K562 (cell line): ENCODE results near the gene PRR7. TPM values are rescaled to one million over a fixed set of nuclear protein-coding genes. Genes with fewer than 3 reads are reported as not detected.
A peak's percentile ranks its signal among the peaks of the same experiment; 100 is the strongest.

Source experiments
- MYC ChIP-seq, 2 experiments: fragments of 250-450 bp in 1 of 2; sonication (Bioruptor Pico) in 1 of 2; IDR thresholded peaks; 2 replicates each; pipeline versions ENCODE4 v1.5.1 to v1.6.1; 2012 to 2021; ENCODE audit warnings: low read depth in 2 of 2, borderline replicate concordance in 1 of 2, improper control_type of control experiment in 1 of 2, low read length in 1 of 2, mild to moderate bottlenecking in 1 of 2, moderate library complexity in 1 of 2
- NFIC ChIP-seq: fragments of 450-650 bp; IDR thresholded peaks from 2 replicates; pipeline ENCODE4 v1.6.1; 2017; ENCODE audit warnings: mild to moderate bottlenecking, inconsistent platforms
- ZNF124 ChIP-seq: sonication (generic); formaldehyde crosslinking; IDR thresholded peaks from 2 replicates; pipeline ENCODE4 v1.8.1; 2022; ENCODE audit warnings: missing genetic modification reagents
- ZNF583 ChIP-seq: fragments of 250-450 bp; sonication (Bioruptor Pico); IDR thresholded peaks from 2 replicates; pipeline ENCODE4 v1.4.0; 2020
- polyA plus RNA-seq, 8 experiments: library from polyadenylated mRNA; depleted of rRNA in 4 of 8; stranded (reverse) in 5 of 8; unstranded in 3 of 8; fragments of >200 nt; fragmentation: Nextera tagmentation in 2 of 8; fragmentation: Illumina TruSeq in 1 of 8; extraction: Ambion mirVana in 2 of 8; extraction: Trizol in 1 of 8; gene quantifications; 2 replicates each; pipeline versions ENCODE4 v1.2.1 to v1.2.3, GENCODE V29; 2011 to 2014; ENCODE audit warnings: inconsistent platforms in 1 of 8, missing spikeins in 1 of 8
- total RNA-seq, 7 experiments: library from RNA; depleted of rRNA in 6 of 7; stranded (reverse); fragments of >200 nt in 6 of 7; fragmentation: Illumina TruSeq in 2 of 7; extraction: Trizol in 2 of 7; gene quantifications; 2 replicates each; pipeline versions ENCODE4 v1.2.1 to v1.2.3, GENCODE V29; 2011 to 2021; ENCODE audit warnings: low replicate concordance in 1 of 7
- TF ChIP-seq, protein P1 (sequence below): IDR thresholded peaks from 3 replicates; pipeline ENCODE4 v1.6.1; 2011; ENCODE audit warnings: borderline replicate concordance, mild to moderate bottlenecking, moderate library complexity; ENCODE audit not compliant: insufficient read length; ENCODE audit errors: extremely low read depth
- TF ChIP-seq, protein P2 (sequence below): sonication (generic); formaldehyde crosslinking; IDR thresholded peaks from 2 replicates; pipeline ENCODE4 v1.8.0; 2022; ENCODE audit warnings: mild to moderate bottlenecking, missing genetic modification reagents
- TF ChIP-seq, protein P3 (sequence below): fragments of 200-800 bp; sonication (Bioruptor generic); IDR thresholded peaks from 2 replicates; pipeline ENCODE4 v1.6.1; 2016; ENCODE audit warnings: missing genetic modification characterization, missing compliant biosample characterization
- TF ChIP-seq, protein P4 (sequence below), 2 experiments: fragments of 450-650 bp; conservative IDR thresholded peaks; 2 replicates each; pipeline ENCODE4 v1.6.1; 2017; ENCODE audit warnings: mild to moderate bottlenecking in 2 of 2, moderate library complexity in 2 of 2
- TF ChIP-seq, protein P5 (sequence below): fragments of 450-650 bp; IDR thresholded peaks from 2 replicates; pipeline ENCODE4 v1.6.1; 2016; ENCODE audit warnings: borderline replicate concordance
- TF ChIP-seq, protein P6 (sequence below): fragments of 250-450 bp; sonication (Bioruptor Pico); IDR thresholded peaks from 2 replicates; pipeline ENCODE4 v1.9.0; 2021; ENCODE audit warnings: mild to moderate bottlenecking, inconsistent platforms

Gene PRR7
- total and polyA plus RNA-seq, 9 of the 15 experiments (the other 6 are each of a cell fraction or from before 2014, with no cell fraction given) = 0.80 to 11.3 (median 10.4) TPM; not detected in 4

DNA sequence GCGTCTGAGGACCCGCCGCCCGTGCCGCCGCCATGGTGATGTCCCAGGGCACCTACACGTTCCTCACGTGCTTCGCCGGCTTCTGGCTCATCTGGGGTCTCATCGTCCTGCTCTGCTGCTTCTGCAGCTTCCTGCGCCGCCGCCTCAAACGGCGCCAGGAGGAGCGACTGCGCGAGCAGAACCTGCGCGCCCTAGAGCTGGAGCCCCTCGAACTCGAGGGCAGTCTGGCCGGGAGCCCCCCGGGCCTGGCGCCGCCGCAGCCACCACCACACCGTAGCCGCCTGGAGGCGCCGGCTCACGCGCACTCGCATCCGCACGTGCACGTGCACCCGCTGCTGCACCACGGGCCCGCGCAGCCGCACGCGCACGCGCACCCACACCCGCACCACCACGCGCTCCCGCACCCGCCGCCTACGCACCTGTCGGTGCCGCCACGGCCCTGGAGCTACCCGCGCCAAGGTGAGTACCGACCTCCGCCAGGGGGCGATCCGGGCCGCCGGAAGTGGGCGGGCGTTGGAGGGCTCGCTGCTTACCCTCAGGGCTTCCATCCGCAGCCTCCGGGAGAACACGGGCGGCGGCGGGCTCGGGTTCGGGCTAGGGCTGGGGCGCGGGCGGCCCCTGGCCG lies 8.5 kb downstream of the PRR7 start (continued):
- TF ChIP-seq, protein P1, sequence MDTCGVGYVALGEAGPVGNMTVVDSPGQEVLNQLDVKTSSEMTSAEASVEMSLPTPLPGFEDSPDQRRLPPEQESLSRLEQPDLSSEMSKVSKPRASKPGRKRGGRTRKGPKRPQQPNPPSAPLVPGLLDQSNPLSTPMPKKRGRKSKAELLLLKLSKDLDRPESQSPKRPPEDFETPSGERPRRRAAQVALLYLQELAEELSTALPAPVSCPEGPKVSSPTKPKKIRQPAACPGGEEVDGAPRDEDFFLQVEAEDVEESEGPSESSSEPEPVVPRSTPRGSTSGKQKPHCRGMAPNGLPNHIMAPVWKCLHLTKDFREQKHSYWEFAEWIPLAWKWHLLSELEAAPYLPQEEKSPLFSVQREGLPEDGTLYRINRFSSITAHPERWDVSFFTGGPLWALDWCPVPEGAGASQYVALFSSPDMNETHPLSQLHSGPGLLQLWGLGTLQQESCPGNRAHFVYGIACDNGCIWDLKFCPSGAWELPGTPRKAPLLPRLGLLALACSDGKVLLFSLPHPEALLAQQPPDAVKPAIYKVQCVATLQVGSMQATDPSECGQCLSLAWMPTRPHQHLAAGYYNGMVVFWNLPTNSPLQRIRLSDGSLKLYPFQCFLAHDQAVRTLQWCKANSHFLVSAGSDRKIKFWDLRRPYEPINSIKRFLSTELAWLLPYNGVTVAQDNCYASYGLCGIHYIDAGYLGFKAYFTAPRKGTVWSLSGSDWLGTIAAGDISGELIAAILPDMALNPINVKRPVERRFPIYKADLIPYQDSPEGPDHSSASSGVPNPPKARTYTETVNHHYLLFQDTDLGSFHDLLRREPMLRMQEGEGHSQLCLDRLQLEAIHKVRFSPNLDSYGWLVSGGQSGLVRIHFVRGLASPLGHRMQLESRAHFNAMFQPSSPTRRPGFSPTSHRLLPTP = no peak
- peak; percentile 84 for TF ChIP-seq MYC (IDR thresholded peaks at IDR 0.05; ENCODE audit: low read depth, low read length)
- TF ChIP-seq MYC (CRISPR knock-in tag; IDR thresholded peaks at IDR 0.05; ENCODE audit: borderline replicate concordance, low read depth) = no peak
- peak; percentile 51; the same call in 1 of the 2 replicates for TF ChIP-seq NFIC
- TF ChIP-seq, protein P2, sequence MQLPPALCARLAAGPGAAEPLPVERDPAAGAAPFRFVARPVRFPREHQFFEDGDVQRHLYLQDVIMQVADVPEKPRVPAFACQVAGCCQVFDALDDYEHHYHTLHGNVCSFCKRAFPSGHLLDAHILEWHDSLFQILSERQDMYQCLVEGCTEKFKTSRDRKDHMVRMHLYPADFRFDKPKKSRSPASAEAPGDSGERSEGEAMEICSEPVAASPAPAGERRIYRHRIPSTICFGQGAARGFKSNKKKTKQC (CRISPR knock-in tag) = peak; percentile 46; the same call in 1 of the 2 replicates
- TF ChIP-seq, protein P3, sequence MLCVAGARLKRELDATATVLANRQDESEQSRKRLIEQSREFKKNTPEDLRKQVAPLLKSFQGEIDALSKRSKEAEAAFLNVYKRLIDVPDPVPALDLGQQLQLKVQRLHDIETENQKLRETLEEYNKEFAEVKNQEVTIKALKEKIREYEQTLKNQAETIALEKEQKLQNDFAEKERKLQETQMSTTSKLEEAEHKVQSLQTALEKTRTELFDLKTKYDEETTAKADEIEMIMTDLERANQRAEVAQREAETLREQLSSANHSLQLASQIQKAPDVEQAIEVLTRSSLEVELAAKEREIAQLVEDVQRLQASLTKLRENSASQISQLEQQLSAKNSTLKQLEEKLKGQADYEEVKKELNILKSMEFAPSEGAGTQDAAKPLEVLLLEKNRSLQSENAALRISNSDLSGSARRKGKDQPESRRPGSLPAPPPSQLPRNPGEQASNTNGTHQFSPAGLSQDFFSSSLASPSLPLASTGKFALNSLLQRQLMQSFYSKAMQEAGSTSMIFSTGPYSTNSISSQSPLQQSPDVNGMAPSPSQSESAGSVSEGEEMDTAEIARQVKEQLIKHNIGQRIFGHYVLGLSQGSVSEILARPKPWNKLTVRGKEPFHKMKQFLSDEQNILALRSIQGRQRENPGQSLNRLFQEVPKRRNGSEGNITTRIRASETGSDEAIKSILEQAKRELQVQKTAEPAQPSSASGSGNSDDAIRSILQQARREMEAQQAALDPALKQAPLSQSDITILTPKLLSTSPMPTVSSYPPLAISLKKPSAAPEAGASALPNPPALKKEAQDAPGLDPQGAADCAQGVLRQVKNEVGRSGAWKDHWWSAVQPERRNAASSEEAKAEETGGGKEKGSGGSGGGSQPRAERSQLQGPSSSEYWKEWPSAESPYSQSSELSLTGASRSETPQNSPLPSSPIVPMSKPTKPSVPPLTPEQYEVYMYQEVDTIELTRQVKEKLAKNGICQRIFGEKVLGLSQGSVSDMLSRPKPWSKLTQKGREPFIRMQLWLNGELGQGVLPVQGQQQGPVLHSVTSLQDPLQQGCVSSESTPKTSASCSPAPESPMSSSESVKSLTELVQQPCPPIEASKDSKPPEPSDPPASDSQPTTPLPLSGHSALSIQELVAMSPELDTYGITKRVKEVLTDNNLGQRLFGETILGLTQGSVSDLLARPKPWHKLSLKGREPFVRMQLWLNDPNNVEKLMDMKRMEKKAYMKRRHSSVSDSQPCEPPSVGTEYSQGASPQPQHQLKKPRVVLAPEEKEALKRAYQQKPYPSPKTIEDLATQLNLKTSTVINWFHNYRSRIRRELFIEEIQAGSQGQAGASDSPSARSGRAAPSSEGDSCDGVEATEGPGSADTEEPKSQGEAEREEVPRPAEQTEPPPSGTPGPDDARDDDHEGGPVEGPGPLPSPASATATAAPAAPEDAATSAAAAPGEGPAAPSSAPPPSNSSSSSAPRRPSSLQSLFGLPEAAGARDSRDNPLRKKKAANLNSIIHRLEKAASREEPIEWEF (CRISPR knock-in tag) = no peak
- peak; percentile 72 for TF ChIP-seq ZNF583 (CRISPR knock-in tag)
- TF ChIP-seq, protein P4, sequence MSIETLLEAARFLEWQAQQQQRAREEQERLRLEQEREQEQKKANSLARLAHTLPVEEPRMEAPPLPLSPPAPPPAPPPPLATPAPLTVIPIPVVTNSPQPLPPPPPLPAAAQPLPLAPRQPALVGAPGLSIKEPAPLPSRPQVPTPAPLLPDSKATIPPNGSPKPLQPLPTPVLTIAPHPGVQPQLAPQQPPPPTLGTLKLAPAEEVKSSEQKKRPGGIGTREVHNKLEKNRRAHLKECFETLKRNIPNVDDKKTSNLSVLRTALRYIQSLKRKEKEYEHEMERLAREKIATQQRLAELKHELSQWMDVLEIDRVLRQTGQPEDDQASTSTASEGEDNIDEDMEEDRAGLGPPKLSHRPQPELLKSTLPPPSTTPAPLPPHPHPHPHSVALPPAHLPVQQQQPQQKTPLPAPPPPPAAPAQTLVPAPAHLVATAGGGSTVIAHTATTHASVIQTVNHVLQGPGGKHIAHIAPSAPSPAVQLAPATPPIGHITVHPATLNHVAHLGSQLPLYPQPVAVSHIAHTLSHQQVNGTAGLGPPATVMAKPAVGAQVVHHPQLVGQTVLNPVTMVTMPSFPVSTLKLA (conservative IDR thresholded peaks at IDR 0.05) = peak; percentile 83 to 94
- TF ChIP-seq, protein P5, sequence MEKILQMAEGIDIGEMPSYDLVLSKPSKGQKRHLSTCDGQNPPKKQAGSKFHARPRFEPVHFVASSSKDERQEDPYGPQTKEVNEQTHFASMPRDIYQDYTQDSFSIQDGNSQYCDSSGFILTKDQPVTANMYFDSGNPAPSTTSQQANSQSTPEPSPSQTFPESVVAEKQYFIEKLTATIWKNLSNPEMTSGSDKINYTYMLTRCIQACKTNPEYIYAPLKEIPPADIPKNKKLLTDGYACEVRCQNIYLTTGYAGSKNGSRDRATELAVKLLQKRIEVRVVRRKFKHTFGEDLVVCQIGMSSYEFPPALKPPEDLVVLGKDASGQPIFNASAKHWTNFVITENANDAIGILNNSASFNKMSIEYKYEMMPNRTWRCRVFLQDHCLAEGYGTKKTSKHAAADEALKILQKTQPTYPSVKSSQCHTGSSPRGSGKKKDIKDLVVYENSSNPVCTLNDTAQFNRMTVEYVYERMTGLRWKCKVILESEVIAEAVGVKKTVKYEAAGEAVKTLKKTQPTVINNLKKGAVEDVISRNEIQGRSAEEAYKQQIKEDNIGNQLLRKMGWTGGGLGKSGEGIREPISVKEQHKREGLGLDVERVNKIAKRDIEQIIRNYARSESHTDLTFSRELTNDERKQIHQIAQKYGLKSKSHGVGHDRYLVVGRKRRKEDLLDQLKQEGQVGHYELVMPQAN = peak; percentile 55; the same call in 1 of the 2 replicates
- TF ChIP-seq, protein P6, sequence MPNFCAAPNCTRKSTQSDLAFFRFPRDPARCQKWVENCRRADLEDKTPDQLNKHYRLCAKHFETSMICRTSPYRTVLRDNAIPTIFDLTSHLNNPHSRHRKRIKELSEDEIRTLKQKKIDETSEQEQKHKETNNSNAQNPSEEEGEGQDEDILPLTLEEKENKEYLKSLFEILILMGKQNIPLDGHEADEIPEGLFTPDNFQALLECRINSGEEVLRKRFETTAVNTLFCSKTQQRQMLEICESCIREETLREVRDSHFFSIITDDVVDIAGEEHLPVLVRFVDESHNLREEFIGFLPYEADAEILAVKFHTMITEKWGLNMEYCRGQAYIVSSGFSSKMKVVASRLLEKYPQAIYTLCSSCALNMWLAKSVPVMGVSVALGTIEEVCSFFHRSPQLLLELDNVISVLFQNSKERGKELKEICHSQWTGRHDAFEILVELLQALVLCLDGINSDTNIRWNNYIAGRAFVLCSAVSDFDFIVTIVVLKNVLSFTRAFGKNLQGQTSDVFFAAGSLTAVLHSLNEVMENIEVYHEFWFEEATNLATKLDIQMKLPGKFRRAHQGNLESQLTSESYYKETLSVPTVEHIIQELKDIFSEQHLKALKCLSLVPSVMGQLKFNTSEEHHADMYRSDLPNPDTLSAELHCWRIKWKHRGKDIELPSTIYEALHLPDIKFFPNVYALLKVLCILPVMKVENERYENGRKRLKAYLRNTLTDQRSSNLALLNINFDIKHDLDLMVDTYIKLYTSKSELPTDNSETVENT (CRISPR knock-in tag) = peak; percentile 64
- peak; percentile 23; the same call in 1 of the 2 replicates for TF ChIP-seq ZNF124
